ENCODE results near the gene PSMF1. TPM values are rescaled to one million over a fixed set of nuclear protein-coding genes. Genes with fewer than 3 reads are reported as not detected.

Gene PSMF1, protein sequence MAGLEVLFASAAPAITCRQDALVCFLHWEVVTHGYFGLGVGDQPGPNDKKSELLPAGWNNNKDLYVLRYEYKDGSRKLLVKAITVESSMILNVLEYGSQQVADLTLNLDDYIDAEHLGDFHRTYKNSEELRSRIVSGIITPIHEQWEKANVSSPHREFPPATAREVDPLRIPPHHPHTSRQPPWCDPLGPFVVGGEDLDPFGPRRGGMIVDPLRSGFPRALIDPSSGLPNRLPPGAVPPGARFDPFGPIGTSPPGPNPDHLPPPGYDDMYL
- total RNA-seq: 129 and 144 TPM in 2 replicates
- long read RNA-seq, full-length matches to known transcripts: 183 of 225 reads
- long read RNA-seq, partial matches to known transcripts: 27 of 225 reads
- long read RNA-seq, other reads (novel, unspliced or antisense): 15 of 225 reads

DNA sequence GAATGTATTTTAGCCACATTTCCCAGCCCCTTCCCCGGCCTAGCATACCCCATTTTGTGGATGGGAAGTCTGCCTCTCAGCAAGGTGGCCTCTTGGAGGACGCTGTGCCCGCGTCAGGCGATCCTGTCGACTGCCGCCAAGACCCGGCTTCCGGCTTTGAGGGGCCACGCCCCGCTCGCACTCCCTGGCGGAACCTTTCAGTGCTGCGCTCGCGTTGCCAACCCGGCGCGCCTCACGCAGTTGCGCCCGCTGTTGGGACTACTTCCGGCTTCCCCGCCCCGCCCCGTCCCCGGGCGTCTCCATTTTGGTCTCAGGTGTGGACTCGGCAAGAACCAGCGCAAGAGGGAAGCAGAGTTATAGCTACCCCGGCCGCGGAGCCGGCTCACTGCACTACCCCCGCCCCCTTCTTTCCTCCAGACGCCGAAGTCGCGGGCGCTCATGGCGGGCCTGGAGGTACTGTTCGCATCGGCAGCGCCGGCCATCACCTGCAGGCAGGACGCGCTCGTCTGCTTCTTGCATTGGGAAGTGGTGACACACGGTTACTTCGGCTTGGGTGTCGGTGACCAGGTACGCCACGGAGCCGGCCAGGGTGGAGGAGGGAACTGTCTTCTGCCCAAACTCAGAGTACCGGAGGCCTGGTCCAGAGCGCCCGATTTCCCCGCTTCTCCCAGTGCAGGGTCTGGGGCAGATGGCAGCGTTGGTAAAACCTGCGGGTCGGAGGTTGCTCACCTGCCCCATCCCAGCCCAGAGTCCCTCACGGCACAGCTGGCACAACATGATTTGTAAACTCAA, at the start of gene PSMF1:
Gene PSMF1 (plus strand): TSS at position 267 of the 792 bp plus-strand sequence. CDS start 172 bp downstream, at position 439.
- Mint-ChIP-seq H3K27ac (ENCODE audit: unreplicated experiment) (peak within 1 kb of the TSS; percentile 78), H3K36me3 (ENCODE audit: unreplicated experiment) (peaks cover 8% of the 10 kb centered on the region), H3K9me3 (ENCODE audit: unreplicated experiment) (no peaks in the 10 kb centered on the region), H3K4me1 (ENCODE audit: unreplicated experiment) (peaks cover 63% of the 10 kb centered on the region), H3K27me3 (ENCODE audit: unreplicated experiment) (no peaks in the 10 kb centered on the region), H3K4me3 (ENCODE audit: unreplicated experiment) (peak within 1 kb of the TSS; percentile 93)
- peak; percentile 97 for DNase-seq (ENCODE audit: extremely low spot score, unreplicated experiment)
- TF ChIP-seq, protein P1, sequence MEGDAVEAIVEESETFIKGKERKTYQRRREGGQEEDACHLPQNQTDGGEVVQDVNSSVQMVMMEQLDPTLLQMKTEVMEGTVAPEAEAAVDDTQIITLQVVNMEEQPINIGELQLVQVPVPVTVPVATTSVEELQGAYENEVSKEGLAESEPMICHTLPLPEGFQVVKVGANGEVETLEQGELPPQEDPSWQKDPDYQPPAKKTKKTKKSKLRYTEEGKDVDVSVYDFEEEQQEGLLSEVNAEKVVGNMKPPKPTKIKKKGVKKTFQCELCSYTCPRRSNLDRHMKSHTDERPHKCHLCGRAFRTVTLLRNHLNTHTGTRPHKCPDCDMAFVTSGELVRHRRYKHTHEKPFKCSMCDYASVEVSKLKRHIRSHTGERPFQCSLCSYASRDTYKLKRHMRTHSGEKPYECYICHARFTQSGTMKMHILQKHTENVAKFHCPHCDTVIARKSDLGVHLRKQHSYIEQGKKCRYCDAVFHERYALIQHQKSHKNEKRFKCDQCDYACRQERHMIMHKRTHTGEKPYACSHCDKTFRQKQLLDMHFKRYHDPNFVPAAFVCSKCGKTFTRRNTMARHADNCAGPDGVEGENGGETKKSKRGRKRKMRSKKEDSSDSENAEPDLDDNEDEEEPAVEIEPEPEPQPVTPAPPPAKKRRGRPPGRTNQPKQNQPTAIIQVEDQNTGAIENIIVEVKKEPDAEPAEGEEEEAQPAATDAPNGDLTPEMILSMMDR (IDR thresholded peaks at IDR 0.05): peak; percentile 8

DNA sequence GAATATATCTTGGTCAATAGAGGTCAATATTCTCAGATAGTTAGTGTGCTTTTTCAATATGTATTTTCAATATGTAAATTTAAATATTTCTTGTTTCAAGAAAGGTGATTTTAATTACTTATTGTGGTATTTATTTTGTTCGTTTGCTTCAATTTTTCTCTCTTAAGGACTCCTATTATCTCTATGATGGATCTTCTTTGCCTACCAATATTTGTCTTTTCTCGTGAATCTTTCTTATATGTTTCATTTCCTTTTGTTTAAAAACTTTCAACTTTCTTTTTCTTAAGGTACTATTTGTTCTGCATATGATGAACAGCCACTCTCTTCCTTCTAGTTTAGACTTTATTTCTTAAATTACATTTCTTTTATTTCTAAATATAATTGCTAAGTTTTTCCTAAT, 46.1 kb upstream of the PSMF1 start:
- Mint-ChIP-seq H3K36me3 (ENCODE audit: unreplicated experiment) (no peaks in the 10 kb centered on the region), H3K4me3 (ENCODE audit: unreplicated experiment) (no peak overlapping the region), H3K27me3 (ENCODE audit: unreplicated experiment) (no peaks in the 10 kb centered on the region)

DNA sequence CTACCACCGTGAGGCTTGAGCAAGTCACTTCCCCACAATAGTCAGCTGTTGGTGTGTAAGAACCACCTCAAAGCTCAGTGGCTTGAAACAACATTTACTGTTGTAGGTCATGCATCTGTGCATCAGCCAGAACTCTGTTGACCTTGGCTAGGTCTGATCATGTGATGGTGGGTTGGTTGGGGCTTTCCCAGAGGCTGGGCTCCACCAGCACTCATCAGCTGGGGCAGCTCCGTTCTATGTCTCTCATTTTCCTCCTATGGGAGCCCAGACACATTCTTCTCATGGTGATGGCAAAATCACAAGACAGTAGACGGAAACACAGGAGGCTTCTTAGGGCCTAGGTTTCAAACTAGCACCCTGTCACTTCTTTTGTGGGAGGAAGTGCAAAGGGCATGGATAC, 42.8 kb upstream of the PSMF1 start:
- TF ChIP-seq, protein P1 (IDR thresholded peaks at IDR 0.05): no peak
- no peaks in the 10 kb centered on the region for H3K36me3 Mint-ChIP-seq (ENCODE audit: unreplicated experiment)
- H3K27ac Mint-ChIP-seq (ENCODE audit: unreplicated experiment): no peak overlapping the region
- H3K4me3 Mint-ChIP-seq (ENCODE audit: unreplicated experiment): no peak overlapping the region
- no peaks in the 10 kb centered on the region for H3K27me3 Mint-ChIP-seq (ENCODE audit: unreplicated experiment)
- H3K9me3 Mint-ChIP-seq (ENCODE audit: unreplicated experiment): peaks cover 18% of the 10 kb centered on the region
- no peaks in the 10 kb centered on the region for H3K4me1 Mint-ChIP-seq (ENCODE audit: unreplicated experiment)
- no peak for DNase-seq (ENCODE audit: extremely low spot score, unreplicated experiment)

More for the DNA sequence above, 46.1 kb upstream of the PSMF1 start:
- Mint-ChIP-seq H3K9me3 (ENCODE audit: unreplicated experiment) (peaks cover 24% of the 10 kb centered on the region), H3K27ac (ENCODE audit: unreplicated experiment) (no peak overlapping the region), H3K4me1 (ENCODE audit: unreplicated experiment) (no peaks in the 10 kb centered on the region)
- TF ChIP-seq, protein P1 (IDR thresholded peaks at IDR 0.05): no peak
- DNase-seq (ENCODE audit: extremely low spot score, unreplicated experiment): no peak

DNA sequence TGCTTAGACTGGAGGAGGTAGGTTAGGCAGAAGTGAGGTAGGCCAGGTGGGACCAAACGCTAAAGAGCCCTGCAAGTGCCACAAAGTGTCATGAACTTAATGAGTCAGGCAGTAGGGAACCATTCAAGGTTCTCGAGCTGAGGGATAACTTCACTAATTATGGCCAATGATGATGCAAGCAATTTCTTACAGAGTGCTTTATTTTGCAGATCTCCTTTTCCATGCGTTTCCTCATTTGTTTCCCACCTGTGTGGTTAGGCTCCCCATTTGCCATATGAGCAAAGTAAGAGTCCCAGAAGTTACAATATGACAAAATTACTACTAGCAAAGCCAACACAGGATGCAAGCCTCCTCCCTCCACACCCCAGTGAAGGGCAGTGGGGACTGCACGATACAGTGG, 36.5 kb upstream of the PSMF1 start:
- H3K36me3 Mint-ChIP-seq (ENCODE audit: unreplicated experiment): no peaks in the 10 kb centered on the region
- H3K4me3 Mint-ChIP-seq (ENCODE audit: unreplicated experiment): no peak overlapping the region
- no peaks in the 10 kb centered on the region for H3K27me3 Mint-ChIP-seq (ENCODE audit: unreplicated experiment)
- H3K27ac Mint-ChIP-seq (ENCODE audit: unreplicated experiment): no peak overlapping the region
- H3K4me1 Mint-ChIP-seq (ENCODE audit: unreplicated experiment): no peaks in the 10 kb centered on the region
- DNase-seq (ENCODE audit: extremely low spot score, unreplicated experiment): no peak
- TF ChIP-seq, protein P1 (IDR thresholded peaks at IDR 0.05): no peak
- peaks cover 11% of the 10 kb centered on the region for H3K9me3 Mint-ChIP-seq (ENCODE audit: unreplicated experiment)
